ENCODE measurements around the gene CRTC1. TPM values are rescaled to one million over a fixed set of nuclear protein-coding genes. Genes with fewer than 3 reads are reported as not detected.

CRTC1 gene
- total RNA-seq, 1 donor from 2014 or later, result 19.7 TPM

Other genes starting within 250 kb of the CRTC1 start
- 116 TPM for gene ISYNA1, start 245.5 kb upstream of the CRTC1 start, total RNA-seq
- 29.2 TPM for gene ELL, start 161.6 kb upstream of the CRTC1 start, total RNA-seq
- 162 TPM for gene FKBP8, start 140.1 kb upstream of the CRTC1 start, total RNA-seq
- 79.5 TPM for gene KXD1, start 125.8 kb upstream of the CRTC1 start, total RNA-seq
- gene UBA52, start 111.8 kb upstream of the CRTC1 start, total RNA-seq, result 1,235 TPM
- 62.1 TPM for gene REX1BD, start 94.9 kb upstream of the CRTC1 start, total RNA-seq
- gene CRLF1, start 76.9 kb upstream of the CRTC1 start, total RNA-seq, result 7.8 TPM
- gene TMEM59L, start 70.8 kb upstream of the CRTC1 start, total RNA-seq, result 1.3 TPM
- 14.9 TPM for gene KLHL26, start 46.7 kb upstream of the CRTC1 start, total RNA-seq
- 1.8 TPM for gene COMP, start 107.6 kb downstream of the CRTC1 start, total RNA-seq
- 83.4 TPM for gene UPF1, start 148.3 kb downstream of the CRTC1 start, total RNA-seq
- gene CERS1, start 212.5 kb downstream of the CRTC1 start, total RNA-seq, result 0.55 TPM
- gene COPE, start 235.7 kb downstream of the CRTC1 start, total RNA-seq, result 149 TPM
- 34.4 TPM for gene DDX49, start 236.0 kb downstream of the CRTC1 start, total RNA-seq